Endometrial microvascular endothelial cells (primary cell): ENCODE measurements around the gene ZNF8. TPM values are rescaled to one million over a fixed set of nuclear protein-coding genes. Genes with fewer than 3 reads are reported as not detected.

Source experiments
- in situ Hi-C: cut with HindIII; loops from 2 replicates; pipeline ENCODE4 v1.10.0; 2017; ENCODE audit warnings: low sequenced_read_pairs, low pct_unique_long_range_greater_than_20kb; ENCODE audit errors: inconsistent ontology term
- total RNA-seq: library from RNA; depleted of rRNA; stranded (reverse); fragments of >200 nt; gene quantifications from one replicate; pipeline ENCODE4 v1.2.3, GENCODE V29; 2015; ENCODE audit errors: inconsistent ontology term

The ZNF8 gene
- total RNA-seq, 1 donor from 2014 or later = 2.9 TPM

DNA sequence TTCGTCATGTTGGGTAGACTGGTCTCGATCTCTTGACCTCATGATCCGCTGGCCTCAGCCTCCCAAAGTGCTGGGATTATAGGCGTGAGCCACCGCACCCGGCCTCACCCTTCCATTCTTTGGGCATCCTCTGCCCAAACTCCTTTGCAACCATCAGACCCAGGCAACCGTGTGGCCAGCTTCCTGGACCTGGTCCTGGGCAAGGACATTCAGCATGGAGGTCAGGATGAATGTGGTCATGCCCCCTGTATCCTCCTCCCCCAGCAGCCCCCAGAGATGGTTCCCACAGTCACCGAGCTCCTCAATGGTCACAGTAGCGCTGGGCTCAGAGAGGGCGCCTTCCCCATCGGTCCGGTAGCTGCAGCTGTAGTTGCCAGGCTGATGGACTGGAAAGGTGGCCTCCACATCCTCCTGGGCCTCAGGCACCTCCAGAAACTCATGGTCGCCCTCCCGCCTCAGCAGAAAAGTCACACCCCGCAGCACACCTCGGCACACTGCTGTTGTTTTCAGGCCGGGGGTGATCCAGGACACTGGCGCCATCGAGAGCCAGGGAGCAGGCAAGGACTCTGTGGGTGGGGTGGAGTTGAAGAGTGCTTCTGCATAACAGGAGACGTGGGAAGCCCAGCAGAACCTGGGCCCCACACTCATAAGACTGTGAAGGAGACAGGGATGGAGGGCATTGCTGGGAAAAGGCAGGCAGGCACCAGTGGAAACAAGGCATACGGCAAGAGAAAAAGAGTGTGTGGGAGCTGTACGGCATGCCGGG is 73.4 kb downstream of the ZNF8 start:
- in situ Hi-C loops = no loop called here

Other genes with a start within 250 kb of the ZNF8 start
- gene ZSCAN1, start 244.9 kb upstream of the ZNF8 start, total RNA-seq = not detected
- gene ZNF135, start 219.7 kb upstream of the ZNF8 start, total RNA-seq = not detected
- gene ZSCAN18, start 180.7 kb upstream of the ZNF8 start, total RNA-seq = 4.8 TPM
- 7.2 TPM for gene ZNF329, start 128.2 kb upstream of the ZNF8 start, total RNA-seq
- gene ZNF274, start 95.9 kb upstream of the ZNF8 start, total RNA-seq = 13.9 TPM
- gene ZNF544, start 50.0 kb upstream of the ZNF8 start, total RNA-seq = 59.2 TPM
- 44.8 TPM for gene ERVK3-1, start 26.4 kb downstream of the ZNF8 start, total RNA-seq
- 1.3 TPM for gene ZSCAN22, start 48.0 kb downstream of the ZNF8 start, total RNA-seq
- not detected for gene A1BG, start 74.5 kb downstream of the ZNF8 start, total RNA-seq
- gene ZNF497, start 83.8 kb downstream of the ZNF8 start, total RNA-seq = 0.19 TPM
- gene ZNF837, start 102.1 kb downstream of the ZNF8 start, total RNA-seq = 3.1 TPM
- 2,433 TPM for gene RPS5, start 108.3 kb downstream of the ZNF8 start, total RNA-seq
- not detected for gene RNF225, start 116.7 kb downstream of the ZNF8 start, total RNA-seq
- gene ZNF584, start 129.7 kb downstream of the ZNF8 start, total RNA-seq = 2.6 TPM
- 3.3 TPM for gene ZNF132, start 161.2 kb downstream of the ZNF8 start, total RNA-seq
- gene ZNF324B, start 172.7 kb downstream of the ZNF8 start, total RNA-seq = 8.5 TPM
- gene ZNF324, start 188.1 kb downstream of the ZNF8 start, total RNA-seq = 7.5 TPM
- gene ZNF446, start 197.4 kb downstream of the ZNF8 start, total RNA-seq = 7.4 TPM
- gene SLC27A5, start 233.0 kb downstream of the ZNF8 start, total RNA-seq = 13.9 TPM
- gene ZBTB45, start 240.9 kb downstream of the ZNF8 start, total RNA-seq = 10.3 TPM